ACC112 (cell line): Measurements from ENCODE around the gene U2SURP.

Source experiments
- H2AFZ ChIP-seq: fragments of 200-600 bp; sonication (generic); one replicate; pipeline ENCODE4 v1.6.0; 2017; ENCODE audit warnings: antibody characterized with exemption, low read length; ENCODE audit not compliant: unreplicated experiment
- H3K27ac ChIP-seq: fragments of 200-600 bp; sonication (generic); 2 replicates; pipeline ENCODE4 v1.5.1; 2014; ENCODE audit warnings: low read depth, mild to moderate bottlenecking, antibody characterized with exemption, low read length, moderate library complexity
- H3K27me3 ChIP-seq: fragments of 200-600 bp; sonication (generic); 2 replicates; pipeline ENCODE4 v1.6.1; 2014; ENCODE audit warnings: mild to moderate bottlenecking, antibody characterized with exemption, low read length, moderate library complexity, mixed read lengths; ENCODE audit not compliant: insufficient read depth
- H3K36me3 ChIP-seq: fragments of 200-600 bp; sonication (generic); 2 replicates; pipeline ENCODE4 v1.6.1; 2016; ENCODE audit warnings: mild to moderate bottlenecking, antibody characterized with exemption, low read length, moderate library complexity, mixed read lengths; ENCODE audit not compliant: insufficient read depth
- H3K4me1 ChIP-seq: fragments of 200-600 bp; sonication (generic); one replicate; pipeline ENCODE4 v1.6.1; 2016; ENCODE audit warnings: low read length, mixed read lengths; ENCODE audit not compliant: insufficient read depth, unreplicated experiment, control insufficient read depth
- H3K4me3 ChIP-seq: fragments of 200-600 bp; sonication (generic); 2 replicates; pipeline ENCODE4 v1.5.1; 2014; ENCODE audit warnings: mild to moderate bottlenecking, low read depth, low read length
- H3K79me2 ChIP-seq: fragments of 200-600 bp; sonication (generic); one replicate; pipeline ENCODE4 v1.6.0; 2016; ENCODE audit warnings: low read length; ENCODE audit not compliant: control insufficient read depth, unreplicated experiment, insufficient read depth

Gene U2SURP

GRCh38 chr3:142993958-142994442, 7.4 kb upstream of the U2SURP start:
- Histone ChIP-seq H3K27ac (no peak overlapping the region), H3K79me2 (no peaks in the 10 kb centered on the region), H2AFZ (peak overlapping the region; percentile 39), H3K27me3 (no peaks in the 10 kb centered on the region), H3K4me3 (no peak overlapping the region), H3K4me1 (no peaks in the 10 kb centered on the region), H3K36me3 (no peaks in the 10 kb centered on the region)

GRCh38 chr3:142997330-142997729, 4.0 kb upstream of the U2SURP start:
- Histone ChIP-seq H3K4me1 (peaks cover 8% of the 10 kb centered on the region), H3K79me2 (peaks cover 21% of the 10 kb centered on the region), H3K36me3 (no peaks in the 10 kb centered on the region), H3K27me3 (no peaks in the 10 kb centered on the region), H3K4me3 (no peak overlapping the region), H3K27ac (no peak overlapping the region), H2AFZ (no peak overlapping the region)

GRCh38 chr3:142998439-142998838, 2.9 kb upstream of the U2SURP start:
- H3K36me3 ChIP-seq: no peaks in the 10 kb centered on the region
- no peak overlapping the region for H3K27ac ChIP-seq
- peaks cover 32% of the 10 kb centered on the region for H3K79me2 ChIP-seq
- H2AFZ ChIP-seq: no peak overlapping the region
- H3K27me3 ChIP-seq: no peaks in the 10 kb centered on the region
- H3K4me1 ChIP-seq: peaks cover 8% of the 10 kb centered on the region
- no peak overlapping the region for H3K4me3 ChIP-seq

- Histone ChIP-seq H3K27ac (peak overlapping the region; percentile 91), H3K4me3 (peak overlapping the region; percentile 83)
These were observed 1.5 kb upstream of the U2SURP start for GRCh38 chr3:142999881-143000280.

GRCh38 chr3:143000528-143000927, 842 bp upstream of the U2SURP start:
- H3K79me2 ChIP-seq: peaks cover 52% of the 10 kb centered on the region
- no peaks in the 10 kb centered on the region for H3K36me3 ChIP-seq
- H3K4me1 ChIP-seq: peaks cover 20% of the 10 kb centered on the region
- peak overlapping the region; percentile 33 for H2AFZ ChIP-seq
- peak overlapping the region; percentile 91 for H3K27ac ChIP-seq
- H3K4me3 ChIP-seq: peak overlapping the region; percentile 83
- no peaks in the 10 kb centered on the region for H3K27me3 ChIP-seq

More at GRCh38 chr3:142999881-143000280, 1.5 kb upstream of the U2SURP start:
- H2AFZ ChIP-seq: peak overlapping the region; percentile 33
- H3K4me1 ChIP-seq: peaks cover 13% of the 10 kb centered on the region
- H3K79me2 ChIP-seq: peaks cover 46% of the 10 kb centered on the region
- no peaks in the 10 kb centered on the region for H3K27me3 ChIP-seq
- no peaks in the 10 kb centered on the region for H3K36me3 ChIP-seq

GRCh38 chr3:143001034-143001368, 369 bp upstream of the U2SURP start:
- H3K27me3 ChIP-seq: no peaks in the 10 kb centered on the region
- no peaks in the 10 kb centered on the region for H3K36me3 ChIP-seq
- H3K79me2 ChIP-seq: peaks cover 57% of the 10 kb centered on the region
- H3K4me1 ChIP-seq: peaks cover 25% of the 10 kb centered on the region
- H3K27ac ChIP-seq: peak overlapping the region; percentile 91
- peak overlapping the region; percentile 12 for H2AFZ ChIP-seq
- peak overlapping the region; percentile 83 for H3K4me3 ChIP-seq

GRCh38 chr3:143002083-143002712, 828 bp downstream of the U2SURP start:
- Histone ChIP-seq H2AFZ (peak overlapping the region; percentile 83), H3K4me1 (peaks cover 25% of the 10 kb centered on the region), H3K79me2 (peaks cover 69% of the 10 kb centered on the region), H3K36me3 (no peaks in the 10 kb centered on the region), H3K27me3 (no peaks in the 10 kb centered on the region), H3K4me3 (peak overlapping the region; percentile 83), H3K27ac (peak overlapping the region; percentile 91)

GRCh38 chr3:143002727-143003126, 1.4 kb downstream of the U2SURP start:
- Histone ChIP-seq H3K27ac (peak overlapping the region; percentile 91), H3K27me3 (no peaks in the 10 kb centered on the region)

GRCh38 chr3:143004823-143005222, 3.5 kb downstream of the U2SURP start:
- Histone ChIP-seq H3K27ac (no peak overlapping the region), H3K4me3 (peak overlapping the region; percentile 43), H3K79me2 (peaks cover 89% of the 10 kb centered on the region), H3K4me1 (peaks cover 31% of the 10 kb centered on the region), H3K36me3 (no peaks in the 10 kb centered on the region), H2AFZ (no peak overlapping the region), H3K27me3 (no peaks in the 10 kb centered on the region)

More at GRCh38 chr3:143002727-143003126, 1.4 kb downstream of the U2SURP start:
- no peaks in the 10 kb centered on the region for H3K36me3 ChIP-seq
- peaks cover 74% of the 10 kb centered on the region for H3K79me2 ChIP-seq
- peak overlapping the region; percentile 83 for H3K4me3 ChIP-seq
- H2AFZ ChIP-seq: peak overlapping the region; percentile 83
- peaks cover 27% of the 10 kb centered on the region for H3K4me1 ChIP-seq

- Histone ChIP-seq H2AFZ (no peak overlapping the region), H3K27me3 (no peaks in the 10 kb centered on the region), H3K27ac (no peak overlapping the region), H3K36me3 (no peaks in the 10 kb centered on the region; the same call in 1 of the 2 replicates), H3K4me1 (peaks cover 34% of the 10 kb centered on the region), H3K4me3 (no peak overlapping the region), H3K79me2 (peaks cover 94% of the 10 kb centered on the region)
These were observed 8.7 kb downstream of the U2SURP start for GRCh38 chr3:143010024-143010423.

GRCh38 chr3:143011705-143012104, 10.3 kb downstream of the U2SURP start:
- H2AFZ ChIP-seq: no peak overlapping the region
- no peak overlapping the region for H3K27ac ChIP-seq
- no peaks in the 10 kb centered on the region for H3K27me3 ChIP-seq
- peaks cover 80% of the 10 kb centered on the region for H3K79me2 ChIP-seq
- no peak overlapping the region; the same call in 1 of the 2 replicates for H3K4me3 ChIP-seq
- peaks cover 24% of the 10 kb centered on the region for H3K4me1 ChIP-seq
- H3K36me3 ChIP-seq: peaks cover 9% of the 10 kb centered on the region
